ENCODE results near the gene KMT5B. TPM values are rescaled to one million over a fixed set of nuclear protein-coding genes. Genes with fewer than 3 reads are reported as not detected.

KMT5B gene
- total and polyA plus RNA-seq, 2 donors from 2014 or later: 15.8 to 54.2 TPM

GRCh38 chr11:68242616-68243015, 29.5 kb upstream of the KMT5B start:
- Histone ChIP-seq H3K27me3 (ENCODE audit: control insufficient read depth, insufficient read depth, low read length) (no peaks in the 10 kb centered on the region), H3K36me3 (ENCODE audit: control insufficient read depth in 2 of 3, insufficient read depth in 3 of 3, low read length in 3 of 3) (no peaks in the 10 kb centered on the region), H3K27ac (ENCODE audit: low read depth in 2 of 2, low read length in 2 of 2) (no peak overlapping the region), H3K4me3 (ENCODE audit: low read length in 3 of 3) (no peak overlapping the region), H3K9me3 (ENCODE audit: control insufficient read depth in 2 of 3, insufficient read depth in 1 of 3, low read length in 3 of 3) (no peaks in the 10 kb centered on the region), H3K4me1 (ENCODE audit: control insufficient read depth in 2 of 3, insufficient read depth in 2 of 3, low read depth in 1 of 3, low read length in 3 of 3) (no peaks in the 10 kb centered on the region), H3K9ac (ENCODE audit: low read length in 3 of 3) (no peak overlapping the region)
- FAIRE-seq (no peak), DNase-seq (no peak)
- intact Hi-C loops (cut with DNase I): no loop called here
- no peak for TF ChIP-seq CTCF (IDR thresholded peaks at IDR 0.05; ENCODE audit: borderline replicate concordance, extremely low read depth, insufficient read depth)

DNA sequence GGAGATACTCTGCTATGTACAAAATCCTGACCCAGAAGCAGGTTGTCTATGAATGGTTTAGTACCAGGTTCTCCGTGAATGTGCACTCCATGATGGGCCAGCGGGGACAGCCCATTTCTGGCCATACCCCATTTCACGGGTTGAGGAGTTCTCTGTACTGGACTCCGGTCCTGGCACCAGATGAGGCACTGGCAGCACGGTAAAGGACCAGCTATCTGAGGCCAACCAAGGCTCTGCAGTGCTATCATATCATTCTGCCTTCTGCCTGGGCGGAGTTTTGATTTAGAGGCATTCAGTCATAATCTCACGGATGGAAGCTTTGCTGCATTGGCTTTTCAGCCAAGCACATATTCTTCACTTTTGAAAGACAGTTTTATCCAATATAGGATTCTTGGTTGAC, 18.5 kb upstream of the KMT5B start:
- no peak for FAIRE-seq
- intact Hi-C loops (cut with DNase I): no loop called here
- H3K36me3 ChIP-seq (ENCODE audit: control insufficient read depth in 2 of 3, insufficient read depth in 3 of 3, low read length in 3 of 3): no peaks in the 10 kb centered on the region

DNA sequence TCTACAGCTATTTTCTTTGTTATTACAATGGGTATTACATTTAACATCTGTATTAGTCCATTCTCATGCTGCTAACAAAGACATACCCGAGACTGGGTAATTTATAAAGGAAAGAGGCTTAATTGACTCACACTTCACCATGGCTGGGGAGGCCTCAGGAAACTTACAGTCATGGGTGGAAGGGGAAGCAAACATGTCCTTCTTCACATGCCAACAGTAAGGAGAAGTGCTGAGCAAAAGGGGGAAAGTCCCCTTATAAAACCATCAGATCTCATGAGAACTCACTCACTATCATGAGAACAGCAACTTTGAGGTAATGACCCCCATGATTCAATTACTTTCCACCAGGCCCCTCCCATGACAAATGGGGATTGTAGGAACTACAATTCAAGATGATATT, 16.5 kb upstream of the KMT5B start:
- FAIRE-seq: no peak
- TF ChIP-seq CTCF (IDR thresholded peaks at IDR 0.05; ENCODE audit: borderline replicate concordance, extremely low read depth, insufficient read depth): no peak
- no peaks in the 10 kb centered on the region for H3K27me3 ChIP-seq (ENCODE audit: control insufficient read depth, insufficient read depth, low read length)
- no peak overlapping the region for H3K4me3 ChIP-seq (ENCODE audit: low read length in 3 of 3)
- H3K9me3 ChIP-seq (ENCODE audit: control insufficient read depth in 2 of 3, insufficient read depth in 1 of 3, low read length in 3 of 3): peaks cover 0 to 8% (median 2%) of the 10 kb centered on the region in 3 donors
- H3K27ac ChIP-seq (ENCODE audit: low read depth in 2 of 2, low read length in 2 of 2): no peak overlapping the region
- intact Hi-C loops (cut with DNase I): no loop called here
- no peak for DNase-seq
- no peaks in the 10 kb centered on the region for H3K36me3 ChIP-seq (ENCODE audit: control insufficient read depth in 2 of 3, insufficient read depth in 3 of 3, low read length in 3 of 3)
- H3K4me1 ChIP-seq (ENCODE audit: control insufficient read depth in 2 of 3, insufficient read depth in 2 of 3, low read depth in 1 of 3, low read length in 3 of 3): no peaks in the 10 kb centered on the region
- no peak overlapping the region for H3K9ac ChIP-seq (ENCODE audit: low read length in 3 of 3)

More for the DNA sequence above, 18.5 kb upstream of the KMT5B start:
- Histone ChIP-seq H3K9me3 (ENCODE audit: control insufficient read depth in 2 of 3, insufficient read depth in 1 of 3, low read length in 3 of 3) (peaks cover 0 to 8% (median 2%) of the 10 kb centered on the region in 3 donors), H3K27me3 (ENCODE audit: control insufficient read depth, insufficient read depth, low read length) (no peaks in the 10 kb centered on the region), H3K27ac (ENCODE audit: low read depth in 2 of 2, low read length in 2 of 2) (no peak overlapping the region), H3K4me1 (ENCODE audit: control insufficient read depth in 2 of 3, insufficient read depth in 2 of 3, low read depth in 1 of 3, low read length in 3 of 3) (no peaks in the 10 kb centered on the region), H3K4me3 (ENCODE audit: low read length in 3 of 3) (no peak overlapping the region), H3K9ac (ENCODE audit: low read length in 3 of 3) (no peak overlapping the region)
- TF ChIP-seq CTCF (IDR thresholded peaks at IDR 0.05; ENCODE audit: borderline replicate concordance, extremely low read depth, insufficient read depth): no peak
- DNase-seq: no peak

GRCh38 chr11:68226421-68226820, 13.3 kb upstream of the KMT5B start:
- no peak overlapping the region for H3K4me3 ChIP-seq (ENCODE audit: low read length in 3 of 3)
- H3K9me3 ChIP-seq (ENCODE audit: control insufficient read depth in 2 of 3, insufficient read depth in 1 of 3, low read length in 3 of 3): peaks cover 0 to 8% (median 2%) of the 10 kb centered on the region in 3 donors
- FAIRE-seq: no peak
- no peak overlapping the region for H3K9ac ChIP-seq (ENCODE audit: low read length in 3 of 3)
- no peaks in the 10 kb centered on the region for H3K4me1 ChIP-seq (ENCODE audit: control insufficient read depth in 2 of 3, insufficient read depth in 2 of 3, low read depth in 1 of 3, low read length in 3 of 3)
- H3K36me3 ChIP-seq (ENCODE audit: control insufficient read depth in 2 of 3, insufficient read depth in 3 of 3, low read length in 3 of 3): no peaks in the 10 kb centered on the region
- H3K27ac ChIP-seq (ENCODE audit: low read depth in 2 of 2, low read length in 2 of 2): no peak overlapping the region
- no peak for TF ChIP-seq CTCF (IDR thresholded peaks at IDR 0.05; ENCODE audit: borderline replicate concordance, extremely low read depth, insufficient read depth)
- H3K27me3 ChIP-seq (ENCODE audit: control insufficient read depth, insufficient read depth, low read length): no peaks in the 10 kb centered on the region
- intact Hi-C loops (cut with DNase I): no loop called here
- DNase-seq: no peak
